Uterus (tissue), 2 donors: ENCODE data around the gene SORCS3.

Experiments
- CTCF ChIP-seq, 4 experiments: fragments of 200-600 bp in 2 of 4; fragments of 450-650 bp in 2 of 4; sonication (generic) in 2 of 4; IDR thresholded peaks; one replicate each; pipeline ENCODE4 v1.5.1; 2016 to 2019; ENCODE audit warnings: antibody characterized with exemption in 4 of 4, mild to moderate bottlenecking in 2 of 4, moderate library complexity in 1 of 4
- POLR2A ChIP-seq, 2 donors: fragments of 450-650 bp; IDR thresholded peaks; one replicate each; pipeline ENCODE4 v1.6.1; 2016; ENCODE audit warnings: antibody characterized with exemption in 2 of 2, mild to moderate bottlenecking in 1 of 2, moderate library complexity in 1 of 2

- no peak for TF ChIP-seq CTCF (IDR thresholded peaks at IDR 0.05)
- TF ChIP-seq POLR2A (IDR thresholded peaks at IDR 0.05) = no peak
Observed at GRCh38 chr10:104941662-104942061, 300.6 kb downstream of the SORCS3 start.
